ENCODE data around the gene GSTT2.

GSTT2 gene

GRCh38 chr22:24009227-24010017, 29.5 kb downstream of the GSTT2 start:
- Histone ChIP-seq H3K27me3 (no peaks in the 10 kb centered on the region), H3K36me3 (peaks cover 0 to 10% (median 0%) of the 10 kb centered on the region in 11 experiments; a peak in 1 of 22 replicates), H3K9ac (no peak overlapping the region), H3K4me2 (no peak overlapping the region), H3K4me1 (peaks cover 28 to 46% (median 38%) of the 10 kb centered on the region in 10 experiments), H4K20me1 (peaks cover 0 to 18% (median 0%) of the 10 kb centered on the region in 11 experiments; a peak in 4 of 22 replicates), H3K27ac (no peak overlapping the region), H3K4me3 (no peak overlapping the region), H3K9me3 (replicated peaks in 1 of 11) (peaks cover 0 to 9% (median 7%) of the 10 kb centered on the region in 11 experiments; a peak in 7 of 22 replicates)
- no peak for TF ChIP-seq Cebpa-rat (IDR thresholded peaks at IDR 0.05)

GRCh38 chr22:24010018-24010391, 30.1 kb downstream of the GSTT2 start:
- H3K27me3 ChIP-seq: no peaks in the 10 kb centered on the region
- no peak for TF ChIP-seq Cebpa-rat (IDR thresholded peaks at IDR 0.05)
- H3K4me2 ChIP-seq: no peak overlapping the region

GRCh38 chr22:24011735-24012068, 31.8 kb downstream of the GSTT2 start:
- Histone ChIP-seq H3K4me1 (peaks cover 16 to 29% (median 23%) of the 10 kb centered on the region in 10 experiments), H3K27me3 (no peaks in the 10 kb centered on the region), H3K9ac (peak overlapping the region; percentile 80 to 94 (median 83)), H3K4me2 (peak overlapping the region; percentile 86 to 96 (median 92)), H4K20me1 (peaks cover 0 to 18% (median 0%) of the 10 kb centered on the region in 11 experiments; a peak in 5 of 22 replicates), H3K4me3 (peak overlapping the region; percentile 83 to 100 (median 93)), H3K9me3 (replicated peaks in 1 of 11) (peaks cover 0 to 20% (median 18%) of the 10 kb centered on the region in 11 experiments; a peak in 16 of 22 replicates), H3K27ac (peak overlapping the region; percentile 73 to 88 (median 78)), H3K36me3 (peaks cover 0 to 25% (median 11%) of the 10 kb centered on the region in 11 experiments; a peak in 16 of 22 replicates)
- no peak for TF ChIP-seq Cebpa-rat (IDR thresholded peaks at IDR 0.05)

More at GRCh38 chr22:24010018-24010391, 30.1 kb downstream of the GSTT2 start:
- Histone ChIP-seq H3K9me3 (replicated peaks in 1 of 11) (peaks cover 0 to 9% (median 7%) of the 10 kb centered on the region in 11 experiments; a peak in 7 of 22 replicates), H3K36me3 (peaks cover 0 to 12% (median 0%) of the 10 kb centered on the region in 11 experiments; a peak in 1 of 22 replicates), H3K27ac (no peak overlapping the region), H4K20me1 (peaks cover 0 to 18% (median 0%) of the 10 kb centered on the region in 11 experiments; a peak in 4 of 22 replicates), H3K4me3 (no peak overlapping the region), H3K4me1 (peaks cover 25 to 40% (median 32%) of the 10 kb centered on the region in 10 experiments), H3K9ac (no peak overlapping the region)

GRCh38 chr22:24016156-24016555, 36.2 kb downstream of the GSTT2 start:
- H3K4me2 ChIP-seq: no peak overlapping the region
- peaks cover 11 to 25% (median 19%) of the 10 kb centered on the region in 10 experiments for H3K4me1 ChIP-seq
- peaks cover 5 to 43% (median 25%) of the 10 kb centered on the region in 11 experiments; a peak in 21 of 22 replicates for H3K36me3 ChIP-seq
- TF ChIP-seq Cebpa-rat (IDR thresholded peaks at IDR 0.05): no peak
- no peaks in the 10 kb centered on the region for H3K27me3 ChIP-seq
- peaks cover 0 to 14% (median 10%) of the 10 kb centered on the region in 11 experiments; a peak in 15 of 22 replicates for H3K9me3 ChIP-seq (replicated peaks in 1 of 11)
- H3K9ac ChIP-seq: no peak overlapping the region
- no peak overlapping the region for H3K27ac ChIP-seq
- peaks cover 0 to 21% (median 5%) of the 10 kb centered on the region in 11 experiments; a peak in 9 of 22 replicates for H4K20me1 ChIP-seq
- no peak overlapping the region for H3K4me3 ChIP-seq

- Histone ChIP-seq H3K9me3 (replicated peaks in 1 of 11) (peaks cover under 1 to 13% (median 4%) of the 10 kb centered on the region in 11 experiments; a peak in 11 of 22 replicates), H3K9ac (no peak overlapping the region), H4K20me1 (peaks cover 0 to 33% (median 0%) of the 10 kb centered on the region in 11 experiments; a peak in 9 of 22 replicates), H3K36me3 (peaks cover 15 to 42% (median 30%) of the 10 kb centered on the region in 11 experiments; a peak in 21 of 22 replicates), H3K4me1 (no peaks in the 10 kb centered on the region), H3K27ac (no peak overlapping the region), H3K4me3 (no peak overlapping the region), H3K4me2 (no peak overlapping the region), H3K27me3 (no peaks in the 10 kb centered on the region)
- TF ChIP-seq Cebpa-rat (IDR thresholded peaks at IDR 0.05): no peak
These were observed 41.4 kb downstream of the GSTT2 start for GRCh38 chr22:24021304-24021703.

GRCh38 chr22:24023204-24023789, 43.4 kb downstream of the GSTT2 start:
- H4K20me1 ChIP-seq: peaks cover 0 to 44% (median 11%) of the 10 kb centered on the region in 11 experiments; a peak in 13 of 22 replicates
- H3K4me1 ChIP-seq: peaks cover 0 to 12% (median 11%) of the 10 kb centered on the region in 10 experiments; a peak in 14 of 20 replicates
- peaks cover 10 to 28% (median 16%) of the 10 kb centered on the region in 11 experiments; a peak in 19 of 22 replicates for H3K36me3 ChIP-seq
- no peak overlapping the region for H3K27ac ChIP-seq
- H3K4me2 ChIP-seq: no peak overlapping the region
- H3K9me3 ChIP-seq (replicated peaks in 1 of 11): peaks cover 0 to 11% (median 4%) of the 10 kb centered on the region in 11 experiments; a peak in 5 of 22 replicates
- no peaks in the 10 kb centered on the region for H3K27me3 ChIP-seq
- no peak overlapping the region for H3K9ac ChIP-seq
- no peak for TF ChIP-seq Cebpa-rat (IDR thresholded peaks at IDR 0.05)
- H3K4me3 ChIP-seq: no peak overlapping the region

- Histone ChIP-seq H3K4me2 (no peak overlapping the region), H3K4me1 (peaks cover 0 to 17% (median 15%) of the 10 kb centered on the region in 10 experiments; a peak in 14 of 20 replicates), H3K36me3 (peaks cover 10 to 28% (median 16%) of the 10 kb centered on the region in 11 experiments; a peak in 19 of 22 replicates), H3K9me3 (replicated peaks in 1 of 11) (peaks cover 0 to 11% (median 4%) of the 10 kb centered on the region in 11 experiments; a peak in 5 of 22 replicates), H3K9ac (no peak overlapping the region), H4K20me1 (peaks cover 0 to 55% (median 22%) of the 10 kb centered on the region in 11 experiments; a peak in 14 of 22 replicates), H3K27me3 (no peaks in the 10 kb centered on the region), H3K4me3 (no peak overlapping the region), H3K27ac (no peak overlapping the region)
- TF ChIP-seq Cebpa-rat (IDR thresholded peaks at IDR 0.05): no peak
These were observed 44.4 kb downstream of the GSTT2 start for GRCh38 chr22:24024354-24024753.

- H3K4me2 ChIP-seq: no peak overlapping the region
- peaks cover 3 to 66% (median 23%) of the 10 kb centered on the region in 11 experiments; a peak in 14 of 22 replicates for H4K20me1 ChIP-seq
- TF ChIP-seq Cebpa-rat (IDR thresholded peaks at IDR 0.05): no peak
- H3K36me3 ChIP-seq: peaks cover 10 to 31% (median 20%) of the 10 kb centered on the region in 11 experiments; a peak in 19 of 22 replicates
- no peak overlapping the region for H3K27ac ChIP-seq
- H3K9ac ChIP-seq: no peak overlapping the region
- H3K4me3 ChIP-seq: no peak overlapping the region
- peaks cover 0 to 17% (median 15%) of the 10 kb centered on the region in 10 experiments; a peak in 14 of 20 replicates for H3K4me1 ChIP-seq
- no peaks in the 10 kb centered on the region for H3K27me3 ChIP-seq
- peaks cover 0 to 11% (median 4%) of the 10 kb centered on the region in 11 experiments; a peak in 5 of 22 replicates for H3K9me3 ChIP-seq (replicated peaks in 1 of 11)
These were observed 45.5 kb downstream of the GSTT2 start for GRCh38 chr22:24025475-24025874.

Measured in BLaER1 treated with 17β-estradiol and CSF1 and Interleukin-3, amounts not matched to agents 10 nM and 100 nM (cell line).